Measurements from ENCODE around the gene PTPRM.

GRCh38 chr18:7741640-7742039 is 174.5 kb downstream of the PTPRM start:
- TF ChIP-seq POLR2A (IDR thresholded peaks at IDR 0.05) (no peak), CTCF (IDR thresholded peaks at IDR 0.05) (no peak)

Data from sigmoid colon (tissue), 3 donors.